A673 (cell line): ENCODE data around the gene NOL9. TPM values are rescaled to one million over a fixed set of nuclear protein-coding genes. Genes with fewer than 3 reads are reported as not detected.

Source experiments
- BruUV-seq: library from RNA; stranded (reverse); fragments of 400-500 nt; replicated peaks from 2 replicates; lab custom pipeline; 2021; lab: Mats Ljungman, UMichigan
- CTCF ChIA-PET: fragments of 300-600 bp; sonication (Branson Sonifier 250); formaldehyde crosslinking; loops from one replicate; lab custom pipeline; 2022; ENCODE audit warnings: antibody characterized with exemption; lab: Charles Lee
- POLR2A ChIA-PET: fragments of 300-600 bp; sonication (Branson Sonifier 250); formaldehyde crosslinking; loops from one replicate; lab custom pipeline; 2022; ENCODE audit warnings: antibody characterized with exemption; ENCODE audit not compliant: low non-redundant PET; lab: Charles Lee
- DNase-seq: peaks from one replicate; pipeline ENCODE4 v3.0.0-alpha.2; 2015; ENCODE audit warnings: low spot score
- H3K27ac ChIP-seq: fragments of 200-600 bp; sonication (generic); 2 replicates; pipeline ENCODE4 v1.5.1; 2016; ENCODE audit warnings: mixed run types, low read depth, mild to moderate bottlenecking, mixed read lengths, antibody characterized with exemption, low read length; ENCODE audit not compliant: poor library complexity, severe bottlenecking
- H3K27me3 ChIP-seq: fragments of 200-600 bp; sonication (generic); replicated peaks from 2 replicates; pipeline ENCODE4 v1.6.1; 2017; ENCODE audit warnings: mixed run types, low read depth, mild to moderate bottlenecking, mixed read lengths, antibody characterized with exemption, low read length; ENCODE audit not compliant: insufficient read depth, poor library complexity
- H3K36me3 ChIP-seq: fragments of 200-600 bp; sonication (generic); 2 replicates; pipeline ENCODE4 v1.6.1; 2016; ENCODE audit warnings: mixed run types, mild to moderate bottlenecking, mixed read lengths, antibody characterized with exemption, low read length; ENCODE audit not compliant: insufficient read depth, poor library complexity, severe bottlenecking
- H3K4me1 ChIP-seq: fragments of 200-600 bp; sonication (generic); 2 replicates; pipeline ENCODE4 v1.6.1; 2017; ENCODE audit warnings: mixed run types, mild to moderate bottlenecking, mixed read lengths, antibody characterized with exemption, low read length; ENCODE audit not compliant: insufficient read depth, poor library complexity, severe bottlenecking
- H3K4me3 ChIP-seq: fragments of 200-600 bp; sonication (generic); 2 replicates; pipeline ENCODE4 v1.5.1; 2016; ENCODE audit warnings: low read depth, mixed run types, mild to moderate bottlenecking, mixed read lengths, low read length; ENCODE audit not compliant: poor library complexity, severe bottlenecking
- H3K9me3 ChIP-seq: fragments of 200-600 bp; sonication (generic); 2 replicates; pipeline ENCODE4 v1.6.1; 2016; ENCODE audit warnings: mixed run types, low read depth, mild to moderate bottlenecking, mixed read lengths, antibody characterized with exemption, low read length; ENCODE audit not compliant: poor library complexity, severe bottlenecking
- CTCF ChIP-seq: fragments of 300-800, 200-600 bp; sonication (generic); conservative IDR thresholded peaks from 2 replicates; pipeline ENCODE4 v1.5.1; 2017; ENCODE audit warnings: low read depth, mild to moderate bottlenecking, antibody characterized with exemption, low read length, moderate library complexity, mixed read lengths
- EZH2 ChIP-seq: fragments of 200-600 bp; sonication (generic); IDR thresholded peaks from 2 replicates; pipeline ENCODE4 v1.6.1; 2017; ENCODE audit warnings: borderline replicate concordance, low read depth, mild to moderate bottlenecking, mixed read lengths, antibody characterized with exemption, low read length; ENCODE audit not compliant: poor library complexity, severe bottlenecking
- intact Hi-C: fragments of 100-400 bp; cut with micrococcal nuclease; formaldehyde crosslinking; loops from one replicate; pipeline ENCODE4 v1.10.0; 2022; ENCODE audit not compliant: unreplicated experiment
- total RNA-seq: library from RNA; stranded (reverse); gene quantifications from 2 replicates; pipeline ENCODE4 v1.2.3, GENCODE V29; 2021

Gene NOL9
- total RNA-seq, 1 experiment from 2014 or later, result 55.6 TPM

DNA sequence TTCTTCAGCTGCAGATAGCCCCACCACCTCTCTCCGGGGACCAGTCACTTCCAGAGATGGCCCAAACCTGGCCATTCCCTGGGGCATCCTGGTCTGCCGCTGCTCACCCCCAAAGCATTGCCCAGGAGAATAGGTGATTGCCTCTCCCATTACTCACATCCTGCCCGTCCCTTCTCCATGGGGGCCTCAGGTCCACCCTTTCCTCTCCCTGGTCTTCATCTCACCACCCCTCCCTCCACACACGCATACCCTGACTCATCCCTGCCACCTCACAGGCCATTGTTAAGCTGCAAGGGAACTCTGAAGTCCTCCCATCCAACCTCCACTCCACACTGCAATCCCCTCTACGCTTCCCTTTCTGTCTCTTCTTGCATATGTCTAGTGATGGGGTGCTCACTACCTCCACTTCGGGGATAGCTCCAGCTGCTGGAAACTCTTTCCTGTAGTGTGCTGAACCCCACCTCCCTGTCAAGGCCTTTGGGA lies 62.8 kb downstream of the NOL9 start, which contains the start of gene PLEKHG5:
PLEKHG5 (minus strand) TSS at position 188 of the 483 bp plus-strand sequence. CDS start 14,096 bp downstream, outside the sequence.
- Histone ChIP-seq H3K27ac (no peak within 1 kb of the TSS), H3K9me3 (no peaks in the 10 kb centered on the region), H3K36me3 (no peaks in the 10 kb centered on the region), H3K4me1 (peaks cover 9% of the 10 kb centered on the region), H3K27me3 (no peaks in the 10 kb centered on the region), H3K4me3 (peak within 1 kb of the TSS; percentile 55)
- ChIA-PET POLR2A (no interaction called here), CTCF (no interaction called here)
- DNase-seq, result no peak
- no peak for TF ChIP-seq EZH2
- no peak for TF ChIP-seq CTCF
- intact Hi-C loops, result no loop called here
- BruUV-seq, result no TSS peak

DNA sequence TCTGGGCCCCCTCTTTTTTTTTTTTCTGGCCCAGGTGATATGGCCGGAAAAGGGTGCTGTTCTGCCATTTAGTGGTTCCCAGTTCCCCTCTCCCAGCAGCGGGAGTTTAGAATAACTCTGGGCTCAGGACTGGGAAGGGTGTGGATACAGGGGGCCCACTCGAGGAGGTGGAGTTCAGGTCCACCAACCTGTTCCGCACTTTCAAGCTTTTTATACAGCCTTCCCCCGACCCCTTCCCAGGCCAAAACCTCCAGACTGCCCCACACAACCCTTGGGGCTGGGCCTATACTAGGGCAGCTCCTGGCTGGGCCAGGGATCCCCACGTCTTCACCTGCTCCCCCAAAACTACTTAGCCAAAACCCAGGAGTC lies 63.2 kb downstream of the NOL9 start:
- Histone ChIP-seq H3K27me3 (peaks cover 3% of the 10 kb centered on the region), H3K4me3 (peak overlapping the region; percentile 55), H3K27ac (no peak overlapping the region), H3K36me3 (no peaks in the 10 kb centered on the region), H3K4me1 (peaks cover 11% of the 10 kb centered on the region), H3K9me3 (no peaks in the 10 kb centered on the region)
- intact Hi-C loops, result no loop called here
- ChIA-PET CTCF (interaction anchor here (1.1 kb wide), 1 partner anchor 11 kb away, joined by 3 read pairs; no protein-coding TSS in a partner anchor), POLR2A (no interaction called here)
- BruUV-seq, result no TSS peak
- no peak for TF ChIP-seq CTCF
- DNase-seq, result no peak

DNA sequence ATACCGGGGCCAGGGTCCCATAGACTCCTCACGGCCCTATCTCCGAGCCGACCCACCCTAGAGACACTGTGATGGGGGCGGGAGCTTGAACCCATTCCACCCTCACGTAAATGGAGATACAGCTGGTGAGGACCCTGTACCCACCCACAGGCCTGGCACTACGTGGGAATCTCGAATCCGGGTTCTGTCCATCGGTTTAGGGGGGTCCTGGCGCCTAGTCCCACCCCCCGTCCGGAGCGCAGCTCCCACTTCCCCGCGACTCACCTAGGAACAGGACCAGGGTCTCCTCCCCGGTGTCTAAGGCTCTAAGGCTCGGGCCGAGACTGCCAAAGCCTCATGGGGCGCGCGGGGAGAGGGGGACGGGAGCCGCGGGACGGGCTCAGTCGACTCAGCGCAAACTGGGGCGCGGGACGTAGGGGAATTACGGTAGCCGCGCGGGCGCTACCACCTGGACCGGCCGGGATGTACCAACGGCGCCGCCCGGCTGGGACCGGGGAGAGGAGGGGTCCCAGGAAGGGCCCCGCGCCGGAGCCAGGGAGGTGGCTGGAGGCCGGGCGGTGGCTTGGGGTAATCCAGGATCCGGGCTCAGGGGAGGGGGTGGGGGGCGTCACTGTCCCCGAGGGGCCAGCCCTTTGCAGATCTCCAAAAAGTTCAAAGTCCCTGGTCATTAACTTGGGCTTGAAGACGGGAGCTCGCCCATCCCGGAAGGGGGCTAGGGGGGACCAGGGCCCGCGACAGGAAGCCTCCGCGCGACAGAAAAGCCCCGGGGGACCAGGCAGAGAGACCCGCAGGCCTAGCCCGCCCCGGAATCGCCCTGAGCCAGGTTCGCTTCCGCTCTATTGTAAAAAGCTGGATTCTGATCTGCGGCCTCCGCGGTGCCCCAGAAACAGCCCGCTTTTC lies 63.9 kb downstream of the NOL9 start:
- peaks cover 10% of the 10 kb centered on the region for H3K27me3 ChIP-seq
- DNase-seq, result peak; percentile 75
- H3K9me3 ChIP-seq, result no peaks in the 10 kb centered on the region
- H3K27ac ChIP-seq, result no peak overlapping the region
- BruUV-seq, result no TSS peak
- TF ChIP-seq EZH2 (no peak), CTCF (peak; percentile 38)
- POLR2A ChIA-PET, result no interaction called here
- H3K4me3 ChIP-seq, result peak overlapping the region; percentile 55
- intact Hi-C loops, result no loop called here
- no peaks in the 10 kb centered on the region for H3K36me3 ChIP-seq
- CTCF ChIA-PET, result interaction anchor here (0.6 to 1.1 kb wide), 3 partner anchors 10 to 107 kb away, joined by 3 to 6 read pairs (median 5); no protein-coding TSS in a partner anchor
- H3K4me1 ChIP-seq, result peaks cover 14% of the 10 kb centered on the region
